ENCODE data around the gene MAD1L1.

The MAD1L1 gene

DNA sequence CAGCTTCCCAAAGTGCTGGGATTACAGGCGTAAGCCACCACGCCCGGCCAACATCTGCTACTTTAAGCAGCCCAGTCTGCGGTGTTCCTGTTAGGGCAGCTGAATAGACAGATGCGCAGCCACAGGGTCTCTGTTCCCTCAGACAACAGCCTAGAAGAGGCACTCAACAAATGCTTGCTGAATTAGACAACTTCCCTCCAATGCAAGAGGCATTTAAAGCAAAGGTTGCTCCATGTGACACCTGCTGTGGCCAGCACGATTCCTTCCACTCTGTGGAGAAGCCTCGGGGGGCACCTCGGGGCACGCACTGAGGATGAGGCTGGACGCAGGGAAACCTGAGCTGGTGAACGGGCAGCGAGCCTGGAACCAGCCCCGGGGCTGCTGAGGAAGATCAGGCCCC is 237.8 kb downstream of the MAD1L1 start:
- DNase-seq: no peak

DNA sequence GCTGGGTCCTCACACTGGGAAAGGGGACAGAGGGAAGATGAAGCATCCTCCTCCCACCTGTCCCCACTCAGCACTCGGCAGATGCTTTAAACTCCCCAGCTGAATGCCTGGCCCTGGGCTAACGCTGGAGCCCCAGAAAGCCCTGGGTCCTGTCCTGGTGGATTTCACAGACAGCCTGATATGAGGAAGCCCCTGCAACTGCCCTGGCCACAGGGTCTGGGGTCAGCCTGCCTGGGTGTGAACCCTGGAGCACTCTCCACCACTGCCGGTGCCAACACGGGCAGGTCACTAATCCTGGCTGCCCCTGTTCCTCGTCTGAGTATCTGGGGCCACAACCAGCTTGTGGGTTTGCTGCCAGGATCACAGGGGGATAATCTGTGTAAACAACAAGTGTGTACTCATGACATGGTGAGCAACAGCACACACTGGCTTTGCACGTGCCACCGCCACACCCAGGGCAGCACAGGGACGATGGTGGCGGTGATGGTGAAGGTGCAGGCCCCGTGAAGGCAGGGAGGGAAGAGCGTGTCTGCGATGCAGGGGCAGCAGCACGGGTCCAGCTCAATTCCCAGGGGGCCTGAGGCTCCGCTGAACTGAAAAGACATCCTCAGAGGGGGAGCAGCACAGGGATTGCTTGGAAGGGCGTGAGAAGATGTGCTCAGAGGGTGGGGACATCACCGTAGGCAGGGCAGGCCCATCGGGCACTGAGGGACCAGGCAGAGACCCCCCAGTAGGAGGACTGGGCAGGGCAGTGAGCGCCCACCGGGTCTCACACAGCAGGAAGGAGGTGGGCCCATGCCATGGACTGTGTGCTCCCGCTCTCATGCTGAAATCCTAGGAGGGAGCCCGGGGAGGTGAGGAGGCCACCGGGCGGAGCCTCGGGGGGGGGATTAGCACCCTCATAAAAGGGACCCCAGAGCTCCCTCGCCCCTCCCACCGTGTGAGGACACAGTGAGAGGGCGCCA is 238.7 kb downstream of the MAD1L1 start:
- no peak for DNase-seq

DNA sequence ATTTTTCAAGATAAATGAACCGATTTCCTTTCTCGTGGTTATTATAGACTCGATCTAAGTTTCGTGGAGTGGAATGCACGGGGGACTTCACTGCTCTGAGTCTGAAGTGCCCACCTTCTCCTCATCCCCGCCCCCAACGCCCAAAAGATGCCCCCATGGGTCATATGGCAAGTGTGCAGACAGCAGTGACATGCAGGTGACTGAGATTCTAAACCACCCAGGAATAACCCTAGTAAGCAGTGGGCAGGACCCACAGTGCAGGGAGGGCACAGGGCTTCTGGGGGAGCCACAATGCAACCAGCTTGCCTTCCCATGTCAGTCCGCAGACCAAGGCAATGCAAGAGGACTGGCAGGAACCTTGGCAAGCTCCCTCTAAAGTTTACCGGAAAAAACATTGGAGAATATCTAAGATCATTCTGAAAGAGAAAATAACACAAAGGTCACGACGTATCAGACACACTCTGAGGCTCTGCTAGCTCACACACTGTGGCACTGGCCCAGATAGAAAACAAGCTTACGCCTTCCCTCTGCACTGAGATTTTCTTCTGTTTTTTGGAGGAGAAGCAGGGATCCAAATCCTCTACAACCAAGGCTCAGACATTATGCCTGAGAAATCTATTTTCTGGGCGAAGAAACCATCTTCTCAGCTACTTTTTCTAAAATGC is 239.6 kb downstream of the MAD1L1 start:
- DNase-seq: no peak

DNA sequence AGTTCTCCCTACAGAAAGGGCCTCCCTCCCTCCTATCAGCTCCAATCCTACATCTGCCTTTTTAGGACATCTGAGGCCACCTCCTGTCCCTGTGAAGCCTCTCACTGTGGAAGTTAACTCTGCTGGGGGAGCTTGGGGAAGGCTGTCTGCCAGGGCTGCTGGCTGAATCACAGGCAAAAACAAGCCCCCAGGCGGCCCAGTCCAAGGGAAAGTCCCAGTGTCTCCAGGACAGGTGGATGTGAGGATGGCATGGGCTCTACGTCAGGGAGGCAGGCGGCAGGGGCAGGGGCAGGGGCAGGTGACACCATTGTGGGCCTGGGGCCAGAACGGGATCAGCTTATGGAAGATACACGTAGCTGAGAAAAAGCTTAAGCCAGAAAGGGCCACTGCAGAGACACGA is 240.2 kb downstream of the MAD1L1 start:
- DNase-seq: no peak

DNA sequence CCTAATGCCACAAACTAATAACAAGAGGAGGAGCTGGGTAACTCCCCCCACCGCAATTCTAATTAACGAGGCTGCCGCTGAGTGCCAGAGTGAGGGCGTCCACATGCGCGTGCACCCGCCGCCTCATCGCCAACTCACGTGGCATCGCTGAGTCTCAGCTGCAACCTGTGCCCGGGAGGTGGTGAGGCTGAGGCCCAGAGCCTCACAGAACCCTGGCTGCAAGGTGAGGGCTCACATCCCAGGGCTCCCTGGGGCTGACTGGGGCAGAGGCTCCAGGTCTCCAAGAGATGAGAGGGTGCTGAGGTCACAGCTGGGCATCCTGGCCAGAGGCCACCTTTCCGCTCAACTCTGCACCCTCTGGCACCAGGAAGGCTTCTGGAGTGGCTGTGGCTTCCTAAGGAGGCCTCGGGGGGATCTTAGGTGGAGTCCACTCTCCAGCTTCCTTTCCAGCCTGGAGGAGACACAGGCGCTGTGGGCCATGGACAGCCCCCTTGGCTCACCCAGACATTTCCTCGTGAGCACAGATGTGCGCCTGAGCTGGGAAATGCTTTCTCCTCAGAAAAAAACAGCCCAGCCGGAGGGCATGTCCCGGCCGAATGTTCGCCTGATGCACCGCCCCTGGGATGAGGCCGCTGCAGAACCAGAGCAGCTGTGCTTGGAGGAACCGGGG is 242.6 kb downstream of the MAD1L1 start:
- DNase-seq: no peak

DNA sequence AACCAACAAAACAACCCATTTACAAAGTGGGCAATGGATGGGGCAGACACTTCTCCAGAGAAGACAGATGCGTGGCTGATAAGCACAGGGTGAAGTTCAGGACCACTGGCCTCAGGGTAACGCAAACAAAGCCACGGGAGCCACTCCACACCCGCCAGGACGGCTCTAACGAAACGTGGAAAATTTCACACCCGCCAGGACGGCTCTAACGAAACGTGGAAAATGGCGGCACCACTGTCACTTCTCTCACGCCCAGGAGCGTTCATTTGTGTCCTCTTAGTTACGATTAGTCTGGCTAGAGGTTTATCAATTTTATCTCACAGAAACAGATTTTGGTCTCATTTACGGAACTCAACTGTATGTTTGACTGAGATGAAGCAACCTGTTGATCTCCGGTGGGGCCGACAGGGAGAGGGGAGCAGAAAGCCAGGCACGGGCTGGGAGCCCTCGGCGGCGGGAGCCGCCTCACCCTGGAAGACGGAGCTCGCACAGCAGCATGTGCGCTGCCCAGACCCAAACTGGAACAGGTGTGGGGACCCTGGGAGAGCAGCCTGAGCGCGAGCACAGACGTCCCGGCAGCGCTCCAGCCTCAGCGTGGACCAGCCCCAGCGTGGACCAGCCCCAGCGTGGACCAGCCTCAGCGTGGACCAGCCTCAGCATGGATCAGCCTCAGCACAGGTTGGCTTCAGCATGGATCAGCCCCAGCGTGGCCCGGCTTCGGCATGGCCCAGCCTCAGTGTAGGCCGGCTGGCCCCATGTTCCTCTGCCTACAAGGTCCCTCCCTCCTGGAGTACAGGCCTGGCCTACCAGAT is 243.5 kb downstream of the MAD1L1 start:
- no peak for DNase-seq

DNA sequence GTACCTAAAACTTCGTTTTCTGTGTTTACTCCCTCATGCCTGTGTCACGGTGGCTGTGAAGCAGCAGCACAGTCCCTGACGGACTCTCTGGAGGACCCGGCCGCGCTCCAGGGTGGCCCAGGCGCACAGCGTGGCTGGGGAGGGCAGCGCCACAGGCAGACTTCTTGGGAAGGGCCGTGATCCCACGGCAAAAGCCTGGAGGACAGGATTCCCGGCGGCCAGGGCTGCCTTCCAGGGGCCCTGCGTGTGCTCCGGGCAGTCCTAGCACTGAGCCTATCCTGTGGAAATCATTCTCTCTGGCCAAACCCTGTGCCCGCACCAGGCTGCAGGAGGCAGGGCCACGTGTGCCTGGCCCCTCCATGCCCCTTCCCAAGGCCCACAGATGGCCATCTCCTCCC is 244.2 kb downstream of the MAD1L1 start:
- DNase-seq: no peak

DNA sequence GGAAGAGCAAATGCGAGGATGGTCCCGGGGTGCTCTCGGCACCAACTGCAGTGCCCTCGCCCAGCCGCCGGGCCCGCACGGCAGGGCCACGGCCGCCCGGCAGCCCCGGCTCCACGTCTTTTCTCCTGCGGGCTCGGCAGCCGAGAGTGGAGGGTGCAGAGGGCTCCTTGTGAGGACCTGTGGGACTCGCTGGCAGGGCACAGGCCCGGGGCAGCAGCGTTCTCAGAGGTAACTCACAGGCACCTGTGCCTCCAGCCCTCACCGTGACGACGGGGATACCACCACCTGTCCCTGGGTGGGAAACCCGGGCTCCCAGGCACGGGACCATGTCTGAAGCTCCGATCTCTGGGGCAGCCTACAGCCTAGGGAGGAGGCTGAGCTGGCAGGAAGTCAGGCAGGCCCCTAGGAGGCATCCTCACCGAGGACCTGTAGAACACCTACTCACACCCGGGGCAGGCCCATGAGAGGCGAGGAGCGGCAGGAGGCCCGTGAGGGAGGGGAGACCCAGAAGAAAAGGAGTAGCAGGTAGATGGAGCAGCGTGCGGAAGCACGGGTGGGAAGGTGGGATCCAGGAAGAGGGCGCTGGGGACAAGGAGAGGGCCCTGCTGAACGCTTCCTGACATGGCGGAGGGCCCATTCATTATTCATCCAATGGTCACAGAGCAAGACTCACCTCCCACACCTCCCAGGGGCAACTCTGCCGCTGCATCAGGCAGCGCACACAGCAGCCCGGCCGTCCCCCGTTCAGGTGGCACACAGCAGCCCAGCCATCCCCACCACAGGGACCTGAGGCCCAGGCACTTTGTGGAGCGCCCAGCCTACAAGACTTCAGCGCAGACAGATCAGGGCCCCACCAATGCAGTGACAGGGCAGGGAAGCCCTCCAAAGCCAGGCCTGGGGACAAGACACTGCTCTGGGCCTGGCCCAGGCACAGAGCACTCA is 244.9 kb downstream of the MAD1L1 start:
- no peak for DNase-seq

DNA sequence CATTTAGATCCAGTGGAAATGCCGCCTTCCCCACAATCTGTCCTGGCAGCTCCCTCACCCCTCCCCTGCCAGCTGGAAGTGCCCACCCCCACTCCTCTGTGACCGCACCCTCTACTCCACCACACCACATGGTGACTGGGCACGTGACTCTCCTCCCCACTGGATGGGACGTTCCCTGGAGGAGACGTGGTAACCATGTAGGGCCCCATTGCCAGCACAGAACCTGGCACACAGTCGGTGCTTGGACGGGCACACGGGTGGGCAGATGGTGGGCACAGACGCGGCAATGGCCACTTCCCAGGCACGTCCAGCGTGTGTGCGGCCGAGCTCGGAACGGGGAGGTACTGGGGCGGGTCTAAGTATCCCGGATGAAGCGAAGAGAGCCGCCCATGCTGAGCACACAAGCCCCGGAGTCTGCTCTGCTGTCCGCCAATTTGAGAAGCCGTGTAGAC is 245.6 kb downstream of the MAD1L1 start:
- no peak for DNase-seq

DNA sequence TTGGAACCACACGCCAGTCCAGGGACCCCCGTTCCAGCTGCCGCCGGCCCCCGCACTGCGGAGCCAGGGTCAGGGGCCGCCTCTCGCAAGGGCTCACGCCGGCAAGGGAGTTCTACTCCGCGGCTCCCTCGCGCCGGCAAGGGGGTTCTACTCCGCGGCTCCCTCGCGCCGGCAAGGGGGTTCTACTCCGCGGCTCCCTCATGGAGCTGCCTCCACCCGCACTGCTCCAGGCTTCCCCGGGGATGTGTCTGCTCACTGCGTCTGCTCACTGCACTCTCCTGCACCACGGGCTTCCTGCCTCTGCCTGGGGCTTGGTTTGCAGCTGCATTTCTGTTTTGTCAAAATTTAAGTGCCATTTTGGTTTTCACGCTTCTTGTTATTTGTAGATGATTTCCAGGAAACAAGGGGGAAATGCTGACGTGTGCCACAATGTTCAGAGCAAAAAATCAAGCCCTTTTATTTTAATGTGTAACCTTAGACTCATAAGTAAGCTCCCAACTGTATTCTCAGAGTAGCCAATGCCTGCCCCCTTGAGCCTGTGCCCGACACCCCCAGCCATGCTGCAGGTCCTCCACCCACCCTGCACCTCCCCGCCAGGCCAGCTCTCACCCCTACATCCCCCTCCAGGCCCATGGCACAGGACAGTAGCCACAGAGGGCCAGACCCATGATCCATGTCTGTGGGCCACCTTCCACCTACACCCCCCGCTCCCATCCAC is 246.2 kb downstream of the MAD1L1 start:
- DNase-seq: peak; percentile 38

DNA sequence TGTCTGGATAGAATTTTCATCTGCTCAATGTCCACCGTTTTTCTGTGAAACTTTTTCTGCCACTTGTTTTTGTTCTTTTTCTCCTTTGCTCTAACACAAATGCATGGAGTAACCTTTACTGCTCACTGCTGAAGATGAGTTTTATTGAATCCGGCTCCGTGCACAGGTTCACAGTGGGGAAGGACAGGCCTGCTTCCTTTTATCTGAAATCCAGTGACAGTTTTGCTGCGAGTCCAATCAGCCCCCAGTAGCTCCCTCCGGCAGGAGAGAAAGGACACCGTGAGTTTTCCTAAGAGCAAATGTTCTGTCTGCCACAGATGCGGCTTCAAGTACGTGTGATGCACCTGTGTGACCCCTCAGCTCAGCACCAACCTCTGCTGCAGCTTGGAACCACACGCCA is 246.8 kb downstream of the MAD1L1 start:
- no peak for DNase-seq

DNA sequence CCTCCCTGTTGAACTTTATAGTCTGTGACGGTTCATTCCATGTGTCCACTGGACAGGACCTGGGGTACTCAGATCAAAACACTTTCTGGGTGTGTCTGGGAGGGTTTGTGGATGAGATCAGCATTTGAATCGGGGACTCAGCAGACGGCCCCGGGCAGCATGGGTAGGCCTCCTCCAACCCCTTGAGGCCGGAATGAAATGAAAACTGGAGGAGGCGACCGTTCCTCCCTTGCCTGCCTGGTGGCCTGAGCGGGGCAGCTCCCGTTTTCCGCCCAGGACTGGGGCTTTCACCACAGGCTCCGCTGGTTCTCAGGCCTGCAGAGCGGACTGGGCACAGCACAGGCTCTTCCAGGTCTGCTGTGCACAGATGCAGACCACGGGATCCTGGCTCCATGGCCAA is 247.7 kb downstream of the MAD1L1 start:
- DNase-seq: no peak

DNA sequence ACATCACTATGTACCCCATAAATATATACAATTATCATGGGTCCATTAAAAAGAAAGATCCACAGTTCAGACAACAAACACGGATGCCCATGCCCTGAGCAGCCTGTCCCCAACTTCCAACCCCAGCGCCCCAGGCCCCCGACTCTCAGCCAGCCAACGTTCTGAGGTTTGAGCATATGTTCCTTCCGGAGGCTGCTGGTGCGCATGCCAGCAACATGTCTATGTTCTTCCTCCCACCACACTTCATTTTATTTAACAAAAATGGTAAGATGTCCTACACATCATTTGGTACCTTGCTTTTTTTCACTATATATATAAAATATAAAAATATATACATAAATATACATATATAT is 250.9 kb downstream of the MAD1L1 start:
- no peak for DNase-seq

DNA sequence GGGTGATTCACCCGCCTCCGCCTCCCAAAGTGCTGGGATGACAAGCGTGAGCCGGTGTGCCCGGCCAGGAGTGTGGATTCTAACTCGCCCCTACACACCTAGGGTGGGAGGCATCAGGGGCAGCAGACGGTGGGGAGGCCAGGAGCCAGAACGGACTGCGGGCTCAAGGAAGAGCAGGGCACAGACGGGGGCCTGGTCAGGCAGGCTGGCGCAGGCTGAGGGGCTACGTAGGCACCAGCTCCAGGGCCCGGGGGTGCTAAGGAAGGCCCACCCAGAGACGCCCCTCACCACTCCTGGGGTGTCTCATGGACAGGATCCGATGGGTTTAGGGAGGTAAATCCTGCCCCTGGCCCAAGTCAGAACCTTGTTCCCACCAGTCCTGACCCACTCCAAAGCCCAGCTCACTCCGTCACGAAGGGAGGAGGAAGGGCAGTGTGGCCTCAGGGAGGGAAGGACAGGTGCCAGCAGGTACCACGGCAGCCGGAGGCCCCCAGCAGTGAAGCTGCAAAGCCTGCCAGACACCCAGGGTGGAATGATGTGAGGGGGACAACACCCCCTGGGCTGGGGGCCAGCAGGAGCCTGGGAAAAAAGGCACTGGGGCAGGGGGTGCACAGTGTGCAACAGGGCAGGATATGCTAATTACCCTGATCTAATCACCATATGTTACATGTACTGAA is 251.4 kb downstream of the MAD1L1 start:
- DNase-seq: no peak

DNA sequence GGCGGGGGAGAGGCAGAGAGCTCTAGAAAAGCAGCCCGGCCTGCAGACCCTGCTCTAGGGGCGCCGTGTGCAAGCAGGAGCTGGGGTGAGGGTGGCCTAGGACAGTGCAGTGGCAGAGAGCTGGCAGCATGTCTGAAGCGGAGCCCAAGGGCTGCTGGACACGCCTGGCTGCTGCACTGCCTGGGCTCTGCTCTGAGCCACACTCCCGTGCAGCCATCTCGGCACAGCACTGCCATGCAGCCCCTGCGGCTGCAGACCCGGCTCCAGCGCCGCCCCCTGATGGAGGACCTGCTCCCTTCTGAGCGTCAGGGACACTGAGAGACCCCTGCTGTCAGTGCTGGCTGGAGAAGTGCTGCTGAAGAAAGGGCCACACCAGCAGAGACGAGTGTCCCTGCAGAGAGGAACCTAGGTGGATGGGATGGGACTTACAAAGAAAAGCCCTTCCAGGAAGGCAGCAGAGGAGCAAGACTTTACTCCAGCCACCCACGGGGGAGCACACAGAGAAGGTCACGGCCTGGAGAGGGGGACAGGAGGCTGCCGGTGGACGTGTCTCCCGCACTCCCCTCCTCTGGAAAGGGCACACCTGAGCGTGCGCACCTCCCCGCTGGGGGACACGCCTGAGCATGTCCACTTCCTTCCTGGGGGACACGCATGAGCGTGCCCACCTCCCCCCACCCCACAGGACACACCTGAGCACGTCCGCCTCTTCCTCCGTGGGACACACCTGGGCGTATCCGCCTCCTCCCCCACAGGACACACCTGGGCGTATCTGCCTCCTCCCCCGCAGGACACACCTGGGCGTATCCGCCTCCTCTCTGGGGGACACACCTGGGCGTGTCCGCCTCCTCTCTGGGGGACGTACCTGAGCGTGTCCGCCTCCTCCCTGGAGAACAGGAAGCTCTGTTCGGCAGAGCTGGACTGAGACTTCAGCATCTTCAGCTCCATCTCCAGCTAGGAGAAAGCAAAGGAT is 252.9 kb downstream of the MAD1L1 start:
- DNase-seq: no peak

DNA sequence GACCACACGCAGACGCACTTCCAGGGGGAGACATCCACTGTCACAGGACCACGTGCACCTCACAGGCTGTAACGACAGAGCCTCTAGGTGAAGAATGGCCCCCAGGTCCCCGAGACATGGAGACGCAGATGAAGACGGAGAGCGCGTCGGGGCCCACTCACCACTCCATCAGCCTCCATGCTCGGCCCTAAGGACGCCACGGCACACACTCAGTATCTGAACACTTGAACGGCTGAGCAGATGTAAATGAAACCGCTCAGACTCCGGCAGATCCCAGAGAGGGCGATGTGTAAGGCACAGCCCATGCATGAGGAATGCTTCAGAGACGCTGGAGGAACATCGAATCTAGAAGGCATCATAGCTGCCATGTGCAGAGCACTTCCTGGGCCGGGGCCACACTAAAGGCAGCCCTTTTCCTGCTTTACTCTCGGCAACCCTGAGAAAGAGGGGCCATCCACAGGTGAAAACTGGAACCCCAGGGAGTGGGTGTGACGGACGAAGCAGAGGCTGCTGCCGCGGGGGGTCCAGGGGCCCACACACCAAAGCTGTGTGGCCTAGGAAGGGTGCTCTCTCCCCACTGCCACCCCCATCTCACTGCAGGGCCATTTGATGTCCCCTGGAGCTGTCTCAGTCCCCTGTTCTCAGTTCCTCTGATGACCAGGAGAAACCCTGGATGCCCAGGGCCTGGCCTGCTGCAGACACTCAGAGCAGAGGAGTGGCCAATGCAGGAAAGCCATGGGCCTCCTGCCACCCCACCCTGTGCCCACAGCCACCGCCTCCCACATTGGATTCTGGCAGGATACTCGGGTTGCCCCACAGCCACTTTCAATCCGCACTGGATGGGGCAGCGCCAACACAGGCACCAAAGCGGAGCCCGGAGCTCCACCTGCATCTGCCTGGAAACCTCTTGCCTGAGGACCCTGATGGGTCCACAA is 253.8 kb downstream of the MAD1L1 start:
- DNase-seq: no peak

DNA sequence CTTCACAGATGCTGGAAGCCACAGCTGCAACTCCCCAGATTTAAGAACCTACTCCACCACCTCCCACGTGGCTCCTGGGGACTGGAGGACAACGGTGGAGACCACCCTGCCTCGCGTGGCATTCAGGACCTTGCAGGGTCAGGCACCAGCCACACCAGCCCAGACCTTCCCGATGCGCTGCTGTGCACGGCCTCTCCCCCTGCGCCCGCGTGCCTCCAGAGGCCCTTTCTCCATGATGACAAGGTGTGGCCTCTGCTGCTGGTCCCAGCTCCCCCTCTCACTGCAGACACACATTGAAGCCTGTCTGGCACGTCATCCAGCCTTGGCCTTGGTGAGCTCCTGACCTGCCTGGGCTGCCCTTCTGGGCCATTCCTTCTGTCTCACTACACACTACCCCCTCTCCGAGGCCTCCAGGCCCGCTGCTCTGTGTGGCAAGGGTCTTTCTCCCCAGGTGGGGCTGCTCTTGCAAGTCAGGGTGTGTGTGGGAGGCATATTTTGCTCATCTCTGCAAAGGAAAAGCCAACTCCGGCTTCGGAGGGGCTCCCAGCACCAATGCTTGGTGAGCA is 254.8 kb downstream of the MAD1L1 start:
- DNase-seq: no peak

Data from activated gamma-delta T cell treated with Interleukin-2 at 50 U/mL for 16 hours (primary cell).